Fibroblast of lung (primary cell): ENCODE results near the gene DLGAP4. TPM values are rescaled to one million over a fixed set of nuclear protein-coding genes. Genes with fewer than 3 reads are reported as not detected.
A peak's percentile ranks its signal among the peaks of the same experiment; 100 is the strongest.

Experiments used
- DNase-seq, 2 donors: peaks; one replicate each; pipeline versions ENCODE4 v3.0.0 to v3.0.0-alpha.2; 2010; ENCODE audit warnings: low read depth in 2 of 2
- H2AFZ ChIP-seq: 2 replicates; pipeline ENCODE4 v1.5.1; 2012; ENCODE audit warnings: low read length, control low read depth, inconsistent platforms
- H3K27ac ChIP-seq: 2 replicates; pipeline ENCODE4 v1.5.1; 2011; ENCODE audit warnings: low read length, control low read depth; ENCODE audit not compliant: insufficient read depth
- H3K27me3 ChIP-seq: 2 replicates; pipeline ENCODE4 v1.5.1; 2011; ENCODE audit warnings: mild to moderate bottlenecking, low read length; ENCODE audit not compliant: control insufficient read depth, insufficient read depth
- H3K36me3 ChIP-seq: 2 replicates; pipeline ENCODE4 v1.5.1; 2011; ENCODE audit warnings: low read length; ENCODE audit not compliant: control insufficient read depth, insufficient read depth
- H3K4me1 ChIP-seq: 2 replicates; pipeline ENCODE4 v1.5.1; 2011; ENCODE audit warnings: low read length; ENCODE audit not compliant: control insufficient read depth, insufficient read depth; ENCODE audit errors: extremely low read depth
- H3K4me2 ChIP-seq: 2 replicates; pipeline ENCODE4 v1.5.1; 2011; ENCODE audit warnings: low read length, control low read depth; ENCODE audit not compliant: insufficient read depth; ENCODE audit errors: extremely low read depth
- H3K4me3 ChIP-seq, 4 experiments: fragments of 200-600 bp in 1 of 4; sonication (generic) in 1 of 4; replicated peaks in 1 of 4; 2 replicates each; pipeline ENCODE4 v1.5.1; 2011 to 2016; ENCODE audit warnings: low read length in 4 of 4, low read depth in 3 of 4, mild to moderate bottlenecking in 3 of 4, control low read depth in 2 of 4, inconsistent platforms in 1 of 4, mixed read lengths in 1 of 4; ENCODE audit not compliant: insufficient read depth in 1 of 4; ENCODE audit errors: control extremely low read depth in 1 of 4
- H3K79me2 ChIP-seq: 2 replicates; pipeline ENCODE4 v1.5.1; 2012; ENCODE audit warnings: mild to moderate bottlenecking, low read length, inconsistent platforms; ENCODE audit not compliant: control insufficient read depth, insufficient read depth
- H3K9ac ChIP-seq: 2 replicates; pipeline ENCODE4 v1.5.1; 2011; ENCODE audit warnings: mild to moderate bottlenecking, low read length, control low read depth; ENCODE audit not compliant: insufficient read depth
- H3K9me3 ChIP-seq: 2 replicates; pipeline ENCODE4 v1.5.1; 2012; ENCODE audit warnings: low read depth, low read length; ENCODE audit not compliant: control insufficient read depth, insufficient read depth
- H4K20me1 ChIP-seq: 2 replicates; pipeline ENCODE4 v1.5.1; 2011; ENCODE audit warnings: low read length; ENCODE audit not compliant: control insufficient read depth, insufficient read depth; ENCODE audit errors: extremely low read depth
- EZH2 ChIP-seq: IDR thresholded peaks from 2 replicates; pipeline ENCODE4 v1.5.1; 2012; ENCODE audit warnings: low read length, control low read depth, mild to moderate bottlenecking; ENCODE audit errors: missing control alignments
- polyA plus RNA-seq, 2 donors: library from polyadenylated mRNA; depleted of rRNA in 1 of 2; stranded (reverse) in 1 of 2; unstranded in 1 of 2; fragments of >200 nt; gene quantifications; 2 replicates each; pipeline ENCODE4 v1.2.1, GENCODE V29; 2011 to 2012; ENCODE audit warnings: missing spikeins in 1 of 2
- total RNA-seq: library from RNA; depleted of rRNA; stranded (reverse); fragments of >200 nt; gene quantifications from 2 replicates; pipeline ENCODE4 v1.2.1, GENCODE V29; 2014
- TF ChIP-seq, protein P1 (sequence below), 2 donors: IDR thresholded peaks in 1 of 2; conservative IDR thresholded peaks in 1 of 2; 1 replicate in 1 of 2; 2 replicates in 1 of 2; pipeline ENCODE4 v1.5.1; 2011 to 2012; ENCODE audit warnings: low read length in 2 of 2, control low read depth in 1 of 2, inconsistent platforms in 1 of 2, low read depth in 1 of 2, mild to moderate bottlenecking in 1 of 2

The DLGAP4 gene
- total and polyA plus RNA-seq, 2 donors (not counting 1 experiment from before 2014, with no cell fraction given) = 25.9 to 26.9 TPM

DNA sequence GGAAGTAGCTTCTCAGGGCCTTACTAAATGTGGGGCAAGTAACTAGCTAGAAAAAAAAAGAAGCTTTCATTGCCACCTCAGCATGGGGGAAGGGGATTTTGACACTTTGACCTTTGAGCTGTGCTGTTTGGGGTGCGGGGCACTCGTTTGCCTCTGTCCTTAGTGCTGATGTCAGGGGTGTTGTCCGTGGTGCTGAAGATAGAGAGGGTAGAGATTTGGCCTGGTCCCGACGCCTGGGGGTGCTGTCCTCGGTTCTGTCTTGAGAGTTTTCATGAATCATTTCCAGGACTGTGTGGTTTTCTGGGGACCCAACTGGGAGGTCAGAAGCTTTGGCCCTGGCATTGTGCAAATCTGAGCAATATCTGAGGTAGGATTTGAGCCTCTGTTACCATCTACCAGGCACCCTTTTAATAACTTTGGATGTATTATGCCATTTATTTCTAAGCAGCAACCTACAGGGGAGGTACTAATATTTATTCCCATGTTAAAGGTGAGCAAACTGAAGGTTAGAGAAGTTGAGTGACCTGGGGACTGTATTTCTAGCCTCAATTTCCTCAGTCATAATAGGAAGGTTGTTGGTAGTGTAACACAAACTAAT lies 78.0 kb downstream of the DLGAP4 start:
- Histone ChIP-seq H4K20me1 (no peaks in the 10 kb centered on the region), H3K36me3 (no peaks in the 10 kb centered on the region), H3K9ac (no peak overlapping the region), H3K4me2 (no peak overlapping the region), H2AFZ (no peak overlapping the region), H3K27me3 (peaks cover under 1% of the 10 kb centered on the region), H3K27ac (no peak overlapping the region), H3K79me2 (no peaks in the 10 kb centered on the region), H3K9me3 (no peaks in the 10 kb centered on the region), H3K4me3 (no peak overlapping the region), H3K4me1 (no peaks in the 10 kb centered on the region)
- TF ChIP-seq, protein P1, sequence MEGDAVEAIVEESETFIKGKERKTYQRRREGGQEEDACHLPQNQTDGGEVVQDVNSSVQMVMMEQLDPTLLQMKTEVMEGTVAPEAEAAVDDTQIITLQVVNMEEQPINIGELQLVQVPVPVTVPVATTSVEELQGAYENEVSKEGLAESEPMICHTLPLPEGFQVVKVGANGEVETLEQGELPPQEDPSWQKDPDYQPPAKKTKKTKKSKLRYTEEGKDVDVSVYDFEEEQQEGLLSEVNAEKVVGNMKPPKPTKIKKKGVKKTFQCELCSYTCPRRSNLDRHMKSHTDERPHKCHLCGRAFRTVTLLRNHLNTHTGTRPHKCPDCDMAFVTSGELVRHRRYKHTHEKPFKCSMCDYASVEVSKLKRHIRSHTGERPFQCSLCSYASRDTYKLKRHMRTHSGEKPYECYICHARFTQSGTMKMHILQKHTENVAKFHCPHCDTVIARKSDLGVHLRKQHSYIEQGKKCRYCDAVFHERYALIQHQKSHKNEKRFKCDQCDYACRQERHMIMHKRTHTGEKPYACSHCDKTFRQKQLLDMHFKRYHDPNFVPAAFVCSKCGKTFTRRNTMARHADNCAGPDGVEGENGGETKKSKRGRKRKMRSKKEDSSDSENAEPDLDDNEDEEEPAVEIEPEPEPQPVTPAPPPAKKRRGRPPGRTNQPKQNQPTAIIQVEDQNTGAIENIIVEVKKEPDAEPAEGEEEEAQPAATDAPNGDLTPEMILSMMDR (conservative IDR thresholded peaks at IDR 0.05 in 1 of 2, IDR thresholded peaks at IDR 0.05 in 1 of 2; ENCODE audit: low read depth in 1 of 2, low read length in 2 of 2) = peak; percentile 11 to 16
- TF ChIP-seq EZH2 = no peak
- DNase-seq = peak; percentile 21 to 37

DNA sequence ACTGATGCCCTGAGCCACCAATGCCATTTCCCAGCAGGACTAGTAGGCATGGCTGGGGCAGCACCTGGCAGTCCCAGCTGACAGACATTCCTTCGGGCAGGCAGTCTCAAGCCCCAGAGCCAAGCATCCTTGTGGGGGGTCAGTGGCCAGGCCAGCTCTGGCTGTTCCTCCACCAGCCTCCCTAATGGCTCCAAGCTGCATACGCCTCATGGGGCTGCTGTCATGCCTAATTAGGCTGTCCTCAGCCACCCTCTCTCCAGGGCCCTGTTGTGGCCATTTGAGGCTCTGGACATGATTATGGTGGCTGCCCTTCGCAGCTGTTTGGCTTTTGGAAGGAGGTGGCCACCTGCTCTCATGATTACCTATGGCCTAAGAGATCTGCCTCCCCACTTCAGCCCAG lies 79.4 kb downstream of the DLGAP4 start:
- no peaks in the 10 kb centered on the region for H3K27me3 ChIP-seq
- H3K9ac ChIP-seq = no peak overlapping the region
- no peaks in the 10 kb centered on the region for H3K79me2 ChIP-seq
- H3K9me3 ChIP-seq = no peaks in the 10 kb centered on the region
- TF ChIP-seq, protein P1 (conservative IDR thresholded peaks at IDR 0.05 in 1 of 2, IDR thresholded peaks at IDR 0.05 in 1 of 2; ENCODE audit: low read depth in 1 of 2, low read length in 2 of 2) = no peak
- TF ChIP-seq EZH2 = no peak
- no peak overlapping the region for H3K4me3 ChIP-seq
- no peak overlapping the region for H3K27ac ChIP-seq
- DNase-seq = no peak
- no peak overlapping the region for H3K4me2 ChIP-seq
- H2AFZ ChIP-seq = no peak overlapping the region
- no peaks in the 10 kb centered on the region for H3K36me3 ChIP-seq
- H4K20me1 ChIP-seq = no peaks in the 10 kb centered on the region
- no peaks in the 10 kb centered on the region for H3K4me1 ChIP-seq

DNA sequence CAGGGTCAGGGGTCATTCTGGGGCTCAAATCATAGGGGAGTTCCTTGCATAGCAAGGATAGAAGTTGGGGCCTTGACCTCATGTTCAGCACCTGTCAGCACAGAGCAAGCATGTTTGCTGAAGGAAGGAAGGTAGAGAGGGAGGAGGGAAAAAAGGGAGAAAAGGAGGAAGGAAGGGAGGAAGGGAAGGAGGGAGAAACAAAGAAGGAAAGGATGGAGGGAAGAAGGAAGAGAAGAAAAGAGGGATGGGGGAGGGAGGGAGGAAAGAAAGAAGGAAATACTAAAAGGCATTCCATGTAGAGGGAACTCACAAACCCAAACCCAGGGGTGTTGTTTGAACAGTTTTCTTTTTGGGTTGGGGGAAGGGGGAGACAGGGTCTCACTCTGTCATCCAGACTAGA lies 80.1 kb downstream of the DLGAP4 start:
- no peak for TF ChIP-seq EZH2
- TF ChIP-seq, protein P1 (conservative IDR thresholded peaks at IDR 0.05 in 1 of 2, IDR thresholded peaks at IDR 0.05 in 1 of 2; ENCODE audit: low read depth in 1 of 2, low read length in 2 of 2) = no peak
- no peak overlapping the region for H2AFZ ChIP-seq
- H3K9me3 ChIP-seq = no peaks in the 10 kb centered on the region
- no peaks in the 10 kb centered on the region for H4K20me1 ChIP-seq
- H3K79me2 ChIP-seq = no peaks in the 10 kb centered on the region
- no peaks in the 10 kb centered on the region for H3K4me1 ChIP-seq
- H3K9ac ChIP-seq = no peak overlapping the region
- no peaks in the 10 kb centered on the region for H3K36me3 ChIP-seq
- no peak overlapping the region for H3K4me3 ChIP-seq
- H3K27ac ChIP-seq = no peak overlapping the region
- H3K27me3 ChIP-seq = no peaks in the 10 kb centered on the region
- DNase-seq = no peak
- no peak overlapping the region for H3K4me2 ChIP-seq
